Right atrium auricular region (tissue), 2 donors: Measurements from ENCODE around the gene PRKCE. TPM values are rescaled to one million over a fixed set of nuclear protein-coding genes. Genes with fewer than 3 reads are reported as not detected.

Experiments used
- DNase-seq: peaks from one replicate; pipeline ENCODE4 v3.0.0-alpha.2; 2019; ENCODE audit warnings: low spot score
- H3K27ac ChIP-seq, 2 donors: fragments of 200-600 bp; sonication (generic); 1 replicate in 1 of 2; 2 replicates in 1 of 2; pipeline ENCODE4 v1.5.1; 2016 to 2019
- H3K27me3 ChIP-seq, 2 donors: fragments of 200-600 bp; sonication (generic); one replicate each; pipeline versions ENCODE4 v1.5.1 to v1.6.0; 2017 to 2019
- H3K36me3 ChIP-seq: fragments of 200-600 bp; sonication (generic); one replicate; pipeline ENCODE4 v1.5.1; 2016
- H3K4me1 ChIP-seq, 2 donors: fragments of 200-600 bp; sonication (generic); one replicate each; pipeline versions ENCODE4 v1.5.1 to v1.6.0; 2017 to 2019
- H3K4me3 ChIP-seq, 2 donors: fragments of 200-600 bp; sonication (generic); 1 replicate in 1 of 2; 2 replicates in 1 of 2; pipeline ENCODE4 v1.5.1; 2017 to 2019; ENCODE audit warnings: mild to moderate bottlenecking in 1 of 2, moderate library complexity in 1 of 2
- H3K9me3 ChIP-seq, 2 donors: fragments of 200-600 bp; sonication (generic); one replicate each; pipeline ENCODE4 v1.5.1; 2019
- CTCF ChIP-seq, 2 donors: fragments of 200-600 bp; sonication (generic); IDR thresholded peaks; one replicate each; pipeline ENCODE4 v1.5.1; 2019; ENCODE audit warnings: antibody characterized with exemption in 2 of 2
- total RNA-seq, 2 donors: library from RNA; depleted of rRNA; stranded (reverse); fragments of >200 nt; gene quantifications; one replicate each; pipeline ENCODE4 v1.1.0, GENCODE V29; 2016

Gene PRKCE
- total RNA-seq, 2 donors from 2014 or later: 7.2 to 11.8 TPM

GRCh38 chr2:46126571-46126970 is 475.1 kb downstream of the PRKCE start:
- Histone ChIP-seq H3K4me3 (no peak overlapping the region), H3K9me3 (no peaks in the 10 kb centered on the region), H3K27ac (no peak overlapping the region), H3K27me3 (no peaks in the 10 kb centered on the region), H3K36me3 (no peaks in the 10 kb centered on the region), H3K4me1 (no peaks in the 10 kb centered on the region)
- no peak for DNase-seq
- no peak for TF ChIP-seq CTCF (IDR thresholded peaks at IDR 0.05)

- Histone ChIP-seq H3K4me1 (no peaks in the 10 kb centered on the region), H3K27ac (no peak overlapping the region), H3K27me3 (no peaks in the 10 kb centered on the region)
Observed at GRCh38 chr2:46127176-46127575, 475.7 kb downstream of the PRKCE start.

GRCh38 chr2:46130511-46130910 is 479.0 kb downstream of the PRKCE start:
- no peak for TF ChIP-seq CTCF (IDR thresholded peaks at IDR 0.05)
- no peaks in the 10 kb centered on the region for H3K9me3 ChIP-seq
- H3K36me3 ChIP-seq: no peaks in the 10 kb centered on the region
- no peak for DNase-seq
- H3K27me3 ChIP-seq: no peaks in the 10 kb centered on the region
- no peak overlapping the region for H3K27ac ChIP-seq
- H3K4me1 ChIP-seq: peaks cover 0 to 29% of the 10 kb centered on the region in 2 donors
- H3K4me3 ChIP-seq: no peak overlapping the region

More at GRCh38 chr2:46127176-46127575, 475.7 kb downstream of the PRKCE start:
- Histone ChIP-seq H3K36me3 (no peaks in the 10 kb centered on the region), H3K4me3 (no peak overlapping the region), H3K9me3 (no peaks in the 10 kb centered on the region)
- TF ChIP-seq CTCF (IDR thresholded peaks at IDR 0.05): no peak
- DNase-seq: no peak

- peak overlapping the region in 1 of 2 donors; percentile 76 for H3K27ac ChIP-seq
Observed at GRCh38 chr2:46132996-46133395, 481.5 kb downstream of the PRKCE start.

GRCh38 chr2:46134531-46135227 is 483.2 kb downstream of the PRKCE start:
- no peaks in the 10 kb centered on the region for H3K36me3 ChIP-seq
- TF ChIP-seq CTCF (IDR thresholded peaks at IDR 0.05): no peak
- DNase-seq: peak; percentile 83
- no peaks in the 10 kb centered on the region for H3K27me3 ChIP-seq
- peak overlapping the region; percentile 58 to 76 for H3K27ac ChIP-seq
- no peaks in the 10 kb centered on the region for H3K9me3 ChIP-seq
- H3K4me3 ChIP-seq: no peak overlapping the region
- H3K4me1 ChIP-seq: peaks cover 0 to 44% of the 10 kb centered on the region in 2 donors

More at GRCh38 chr2:46132996-46133395, 481.5 kb downstream of the PRKCE start:
- Histone ChIP-seq H3K4me3 (no peak overlapping the region), H3K27me3 (no peaks in the 10 kb centered on the region), H3K36me3 (no peaks in the 10 kb centered on the region), H3K4me1 (peaks cover 0 to 44% of the 10 kb centered on the region in 2 donors), H3K9me3 (no peaks in the 10 kb centered on the region)
- DNase-seq: peak; percentile 53
- no peak for TF ChIP-seq CTCF (IDR thresholded peaks at IDR 0.05)
